OCI-LY7 (cell line): ENCODE measurements around the gene RBMXL2. TPM values are rescaled to one million over a fixed set of nuclear protein-coding genes. Genes with fewer than 3 reads are reported as not detected.

Experiments
- BruUV-seq: library from RNA; stranded (reverse); fragments of 400-500 nt; replicated peaks from 2 replicates; lab custom pipeline; 2021; lab: Mats Ljungman, UMichigan
- CTCF ChIA-PET: fragments of 300-600 bp; sonication (Branson Sonifier 250); formaldehyde crosslinking; loops from one replicate; lab custom pipeline; 2022; ENCODE audit warnings: antibody characterized with exemption; ENCODE audit not compliant: unreplicated experiment; lab: Charles Lee
- POLR2A ChIA-PET: fragments of 300-600 bp; sonication (Branson Sonifier 250); formaldehyde crosslinking; loops from one replicate; lab custom pipeline; 2022; ENCODE audit warnings: antibody characterized with exemption; lab: Charles Lee
- DNase-seq: peaks from one replicate; pipeline ENCODE4 v3.0.0-alpha.2; 2015; ENCODE audit warnings: low spot score
- H2AFZ ChIP-seq: fragments of 200-600 bp; sonication (generic), shearing (Covaris generic); 2 replicates; pipeline ENCODE4 v1.6.1; 2014; ENCODE audit warnings: mild to moderate bottlenecking, antibody characterized with exemption, low read length, moderate library complexity
- H3K27ac ChIP-seq: fragments of 200-600 bp; sonication (generic); 2 replicates; pipeline ENCODE4 v1.5.1; 2014; ENCODE audit warnings: mixed run types, low read depth, mild to moderate bottlenecking, moderate library complexity, low read length, inconsistent platforms; ENCODE audit not compliant: poor library complexity, severe bottlenecking
- H3K36me3 ChIP-seq: fragments of 200-600 bp; sonication (generic); 2 replicates; pipeline ENCODE4 v1.6.1; 2014; ENCODE audit warnings: mild to moderate bottlenecking, antibody characterized with exemption, low read length, moderate library complexity, mixed read lengths; ENCODE audit not compliant: insufficient read depth
- H3K4me1 ChIP-seq: fragments of 200-600 bp; sonication (generic); 2 replicates; pipeline ENCODE4 v1.5.1; 2014; ENCODE audit warnings: mild to moderate bottlenecking, low read length; ENCODE audit not compliant: insufficient read depth, poor library complexity, severe bottlenecking
- H3K4me2 ChIP-seq: fragments of 200-600 bp; sonication (generic); 2 replicates; pipeline ENCODE4 v1.6.1; 2014; ENCODE audit warnings: mild to moderate bottlenecking, low read length
- H3K4me3 ChIP-seq: fragments of 200-600 bp; sonication (generic); 2 replicates; pipeline ENCODE4 v1.5.1; 2014; ENCODE audit warnings: mild to moderate bottlenecking, low read depth, low read length; ENCODE audit not compliant: poor library complexity, severe bottlenecking
- H3K79me2 ChIP-seq: fragments of 200-600 bp; sonication (generic); 2 replicates; pipeline ENCODE4 v1.6.1; 2016; ENCODE audit warnings: low read depth, mild to moderate bottlenecking, low read length, moderate library complexity, mixed read lengths; ENCODE audit not compliant: insufficient read depth
- H3K9me2 ChIP-seq: fragments of 200-600 bp; sonication (generic); 2 replicates; pipeline ENCODE4 v1.6.1; 2016; ENCODE audit warnings: mild to moderate bottlenecking, low read length, mixed read lengths; ENCODE audit not compliant: insufficient read depth
- H3K9me3 ChIP-seq: fragments of 200-600 bp; sonication (generic); 2 replicates; pipeline ENCODE4 v1.6.1; 2014; ENCODE audit warnings: mild to moderate bottlenecking, mixed run types, low read length, mixed read lengths
- H4K20me1 ChIP-seq: fragments of 200-600 bp; sonication (generic); 2 replicates; pipeline ENCODE4 v1.6.1; 2014; ENCODE audit warnings: mild to moderate bottlenecking, antibody characterized with exemption, low read length, moderate library complexity, mixed read lengths; ENCODE audit not compliant: insufficient read depth
- CTCF ChIP-seq: fragments of 200-600 bp; sonication (generic); conservative IDR thresholded peaks from 2 replicates; pipeline ENCODE4 v1.5.1; 2014; ENCODE audit warnings: mild to moderate bottlenecking, antibody characterized with exemption, low read length, moderate library complexity, mixed read lengths
- EZH2phosphoT487 ChIP-seq: fragments of 200-600 bp; sonication (generic); IDR thresholded peaks from 2 replicates; pipeline ENCODE4 v1.6.1; 2018; ENCODE audit warnings: low read depth, borderline replicate concordance, mild to moderate bottlenecking, mixed run types, antibody characterized with exemption, low read length, moderate library complexity, mixed read lengths
- intact Hi-C: fragments of 100-400 bp; cut with micrococcal nuclease; formaldehyde crosslinking; loops from one replicate; pipeline ENCODE4 v1.10.0; 2022; ENCODE audit not compliant: unreplicated experiment
- total RNA-seq, 2 experiments: library from RNA; depleted of rRNA in 1 of 2; stranded (reverse); fragments of >200 nt in 1 of 2; shearing (Covaris generic) in 1 of 2; gene quantifications; 2 replicates each; pipeline ENCODE4 v1.2.3, GENCODE V29; 2014 to 2022

The RBMXL2 gene
- total RNA-seq, 2 experiments from 2014 or later, result 2.3 to 2.7 TPM

- Histone ChIP-seq H3K4me2 (no peak overlapping the region), H3K9me2 (no peaks in the 10 kb centered on the region), H3K4me1 (no peaks in the 10 kb centered on the region), H3K4me3 (no peak overlapping the region), H3K36me3 (peaks cover 15% of the 10 kb centered on the region; the same call in 1 of the 2 replicates), H4K20me1 (no peaks in the 10 kb centered on the region), H3K9me3 (no peaks in the 10 kb centered on the region), H2AFZ (no peak overlapping the region), H3K27ac (no peak overlapping the region), H3K79me2 (no peaks in the 10 kb centered on the region)
- no peak for TF ChIP-seq EZH2phosphoT487
- no peak for TF ChIP-seq CTCF
- intact Hi-C loops, result no loop called here
- ChIA-PET POLR2A (interaction anchor here (0.6 kb wide), 1 partner anchor 8 kb away, joined by 4 read pairs; no protein-coding TSS in a partner anchor), CTCF (no interaction called here)
- no TSS peak for BruUV-seq
- DNase-seq, result no peak
These were observed 38.6 kb upstream of the RBMXL2 start for GRCh38 chr11:7050191-7050590.

GRCh38 chr11:7056828-7057513 is 31.8 kb upstream of the RBMXL2 start:
- no peak overlapping the region for H3K4me2 ChIP-seq

More at GRCh38 chr11:7056828-7057513, 31.8 kb upstream of the RBMXL2 start:
- H3K9me2 ChIP-seq, result no peaks in the 10 kb centered on the region; the same call in 1 of the 2 replicates
- CTCF ChIA-PET, result no interaction called here
- no peak overlapping the region for H3K27ac ChIP-seq
- intact Hi-C loops, result no loop called here
- H4K20me1 ChIP-seq, result no peaks in the 10 kb centered on the region
- no peak for DNase-seq
- H3K9me3 ChIP-seq, result no peaks in the 10 kb centered on the region
- POLR2A ChIA-PET, result interaction anchor here (1.8 kb wide), 1 partner anchor 10 kb away, joined by 5 read pairs; no protein-coding TSS in a partner anchor
- no peak overlapping the region for H3K4me3 ChIP-seq
- BruUV-seq, result no TSS peak
- H2AFZ ChIP-seq, result no peak overlapping the region
- peaks cover 29% of the 10 kb centered on the region; the same call in 1 of the 2 replicates for H3K36me3 ChIP-seq
- H3K4me1 ChIP-seq, result no peaks in the 10 kb centered on the region
- TF ChIP-seq EZH2phosphoT487, result no peak
- no peak for TF ChIP-seq CTCF
- H3K79me2 ChIP-seq, result no peaks in the 10 kb centered on the region
